WTC11 (cell line): ENCODE results near the gene ZNF174. TPM values are rescaled to one million over a fixed set of nuclear protein-coding genes. Genes with fewer than 3 reads are reported as not detected.
A peak's percentile ranks its signal among the peaks of the same experiment; 100 is the strongest.

Experiments
- ATAC-seq: fragments of 200-7000 bp; cut with Tn5 transposase; 2 replicates; pipeline ENCODE4 v1.10.0; 2021; ENCODE audit warnings: mild to moderate bottlenecking, moderate library complexity
- Bru-seq: library from RNA; stranded (reverse); fragments of 400-500 nt; gene quantifications from one replicate; lab custom pipeline; 2021; lab: Mats Ljungman, UMichigan
- CTCF ChIA-PET: fragments of 300-600 bp; sonication (Branson Sonifier 250); formaldehyde crosslinking; loops from one replicate; lab custom pipeline; 2021; ENCODE audit warnings: antibody characterized with exemption; lab: Charles Lee
- POLR2A ChIA-PET: fragments of 350-600 bp; sonication (Branson Sonifier 250); formaldehyde crosslinking; loops from one replicate; lab custom pipeline; 2021; ENCODE audit warnings: antibody characterized with exemption; lab: Charles Lee
- DNase-seq: peaks from one replicate; pipeline ENCODE4 v3.0.0; 2021; ENCODE audit warnings: low spot score
- H3K27ac Mint-ChIP-seq: 2 replicates; pipeline ENCODE4 v1.8.0; 2021; ENCODE audit warnings: mixed read lengths
- H3K27me3 Mint-ChIP-seq: 2 replicates; pipeline ENCODE4 v1.8.0; 2021; ENCODE audit warnings: low read depth, mild to moderate bottlenecking, moderate library complexity, mixed read lengths
- H3K36me3 Mint-ChIP-seq: 2 replicates; pipeline ENCODE4 v1.8.0; 2021; ENCODE audit warnings: mixed read lengths
- H3K4me1 Mint-ChIP-seq: 2 replicates; pipeline ENCODE4 v1.8.0; 2022; ENCODE audit warnings: mixed read lengths
- H3K4me3 Mint-ChIP-seq: 2 replicates; pipeline ENCODE4 v1.8.0; 2021; ENCODE audit warnings: mild to moderate bottlenecking, moderate library complexity, mixed read lengths
- H3K9me3 Mint-ChIP-seq: 2 replicates; pipeline ENCODE4 v1.8.0; 2021; ENCODE audit warnings: mixed read lengths
- ATF1 ChIP-seq: sonication (generic); formaldehyde crosslinking; IDR thresholded peaks from 2 replicates; pipeline ENCODE4 v1.8.1; 2023; ENCODE audit warnings: mild to moderate bottlenecking, moderate library complexity, missing genetic modification reagents
- GABPB1 ChIP-seq: sonication (generic); formaldehyde crosslinking; IDR thresholded peaks from 2 replicates; pipeline ENCODE4 v1.8.1; 2023; ENCODE audit warnings: mild to moderate bottlenecking, missing genetic modification reagents
- JAZF1 ChIP-seq: fragments of 250-450 bp; sonication (Bioruptor Pico); IDR thresholded peaks from 2 replicates; pipeline ENCODE4 v1.9.0; 2021; ENCODE audit warnings: moderate library complexity, mild to moderate bottlenecking, inconsistent platforms
- MAX ChIP-seq: sonication (generic); formaldehyde crosslinking; IDR thresholded peaks from 2 replicates; pipeline ENCODE4 v1.8.0; 2022; ENCODE audit warnings: mild to moderate bottlenecking, missing genetic modification reagents
- MYBL2 ChIP-seq: sonication (generic); formaldehyde crosslinking; IDR thresholded peaks from 2 replicates; pipeline ENCODE4 v1.8.1; 2023; ENCODE audit warnings: mild to moderate bottlenecking, moderate library complexity, missing genetic modification reagents
- RORB ChIP-seq: fragments of 250-450 bp; sonication (Bioruptor Pico); IDR thresholded peaks from 2 replicates; pipeline ENCODE4 v1.9.0; 2021; ENCODE audit warnings: mild to moderate bottlenecking
- SMAD4 ChIP-seq: sonication (generic); formaldehyde crosslinking; IDR thresholded peaks from 2 replicates; pipeline ENCODE4 v1.8.0; 2022; ENCODE audit warnings: mild to moderate bottlenecking, missing genetic modification reagents
- ZNF138 ChIP-seq: sonication (generic); formaldehyde crosslinking; conservative IDR thresholded peaks from 2 replicates; pipeline ENCODE4 v1.8.1; 2022; ENCODE audit warnings: mild to moderate bottlenecking, moderate library complexity, missing genetic modification reagents
- ZNF232 ChIP-seq: sonication (generic); formaldehyde crosslinking; IDR thresholded peaks from 2 replicates; pipeline ENCODE4 v1.8.0; 2022; ENCODE audit warnings: mild to moderate bottlenecking, missing genetic modification reagents
- ZNF416 ChIP-seq: fragments of 250-450 bp; sonication (Bioruptor Pico); IDR thresholded peaks from 2 replicates; pipeline ENCODE4 v1.9.0; 2021; ENCODE audit warnings: mild to moderate bottlenecking, inconsistent platforms
- long read RNA-seq, 3 experiments: library from RNA in 1 of 3; library from capped mRNA in 1 of 3; library from polyadenylated mRNA in 1 of 3; unstranded in 2 of 3; stranded (forward) in 1 of 3; transcript quantifications; one replicate each; pipeline ENCODE4 v2.0.0, GENCODE V29; 2021
- total RNA-seq: library from RNA; stranded (reverse); gene quantifications from 3 replicates; pipeline ENCODE4 v1.2.3, GENCODE V29; 2021
- TF ChIP-seq, protein P1 (sequence below): fragments of 250-450 bp; sonication (Bioruptor Pico); IDR thresholded peaks from 2 replicates; pipeline ENCODE4 v1.9.0; 2021; ENCODE audit warnings: mild to moderate bottlenecking, borderline replicate concordance
- TF ChIP-seq, protein P2 (sequence below): sonication (generic); formaldehyde crosslinking; IDR thresholded peaks from 2 replicates; pipeline ENCODE4 v1.8.1; 2023; ENCODE audit warnings: mild to moderate bottlenecking, missing genetic modification reagents, borderline replicate concordance
- TF ChIP-seq, protein P3 (sequence below): fragments of 250-450 bp; sonication (Bioruptor Pico); IDR thresholded peaks from 2 replicates; pipeline ENCODE4 v1.9.0; 2021; ENCODE audit warnings: mild to moderate bottlenecking
- TF ChIP-seq, protein P4 (sequence below): sonication (generic); formaldehyde crosslinking; IDR thresholded peaks from 2 replicates; pipeline ENCODE4 v1.8.0; 2023; ENCODE audit warnings: mild to moderate bottlenecking, missing genetic modification reagents
- TF ChIP-seq, protein P5 (sequence below): fragments of 200-600 bp; IDR thresholded peaks from 2 replicates; pipeline ENCODE4 v1.8.0; 2022; ENCODE audit warnings: antibody characterized with exemption
- TF ChIP-seq, protein P6 (sequence below): sonication (generic); formaldehyde crosslinking; IDR thresholded peaks from 2 replicates; pipeline ENCODE4 v1.8.1; 2023; ENCODE audit warnings: mild to moderate bottlenecking, missing genetic modification reagents, moderate library complexity

The ZNF174 gene
- total RNA-seq (11.3 to 13.8 TPM (median 11.7 TPM) in 3 replicates), Bru-seq, nascent RNA (percentile 85 among the genes with signal in this experiment)
- long read RNA-seq, experiment 1, transcript ZNF174-202 (3 exons, 1,557 nt): minor isoform, 11 of 49 reads
- long read RNA-seq, experiment 1, transcript ZNF174-201 (3 exons, 2,260 nt): major isoform, 32 of 49 reads
- long read RNA-seq, experiment 1, partial matches to known transcripts: 1 of 49 reads
- long read RNA-seq, experiment 1, other reads (novel, unspliced or antisense): 1 of 49 reads
- long read RNA-seq, experiment 2, transcript ZNF174-201 (3 exons, 2,260 nt): major isoform, 7 of 11 reads
- long read RNA-seq, experiment 2, partial matches to known transcripts: 0 of 11 reads
- long read RNA-seq, experiment 2, other reads (novel, unspliced or antisense): 2 of 11 reads
- long read RNA-seq, experiment 3, partial matches to known transcripts: 2 of 9 reads
- long read RNA-seq, experiment 3, other reads (novel, unspliced or antisense): 4 of 9 reads

DNA sequence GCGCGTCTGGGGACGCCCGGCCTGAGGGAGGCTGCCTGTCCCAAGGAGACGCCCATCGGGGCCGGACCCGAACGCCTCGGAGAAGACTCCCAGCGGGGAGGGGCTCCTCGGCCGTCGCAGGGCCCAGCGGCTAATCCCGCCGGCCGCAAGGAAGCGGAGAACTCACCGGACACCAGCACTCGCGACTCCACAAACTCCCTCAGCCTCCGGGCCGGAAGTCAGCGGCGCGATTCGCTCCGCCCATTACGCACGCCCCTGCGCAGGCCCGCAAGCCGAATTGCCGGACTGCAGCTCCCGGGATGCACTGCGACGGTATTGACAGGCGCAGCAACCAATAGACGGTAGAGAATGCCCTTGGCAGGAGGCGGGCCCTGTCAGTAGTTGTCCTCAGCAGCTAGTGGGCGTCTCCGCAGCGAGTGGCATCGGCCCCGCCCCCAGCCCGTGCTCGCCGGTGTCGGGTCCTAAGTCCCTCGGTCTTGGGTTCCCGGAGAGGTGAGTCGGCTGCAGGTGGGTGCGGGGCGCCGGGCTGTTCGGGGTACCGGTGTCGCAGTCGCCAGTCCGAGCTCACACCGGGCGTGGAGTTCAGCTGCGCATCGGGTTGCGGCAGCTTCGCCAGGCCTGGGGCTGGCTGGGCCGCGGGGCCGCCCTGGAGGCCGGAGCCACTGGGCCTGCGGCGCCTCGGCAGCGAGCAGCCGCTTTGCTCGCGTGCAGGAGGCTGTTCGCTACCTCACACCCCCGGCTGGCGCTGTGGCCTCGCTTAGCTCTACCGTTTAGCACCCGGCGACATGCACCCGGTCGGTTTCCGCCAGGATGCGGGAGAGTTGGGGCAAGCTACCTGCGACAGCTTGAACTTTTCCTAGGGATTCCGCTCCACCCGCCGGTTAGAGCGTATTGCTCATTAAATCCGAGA is at the start of gene ZNF174, which contains the start of gene ZSCAN32:
Gene ZNF174, plus strand, starts transcription at position 437 of the 910 bp plus-strand sequence. CDS start 790 bp downstream, outside the sequence.
Gene ZSCAN32, minus strand, starts transcription at position 226 of the 910 bp plus-strand sequence. CDS start 3,447 bp downstream, outside the sequence.
- ChIA-PET POLR2A (interaction anchor here (0.6 to 2.1 kb wide), 7 partner anchors 43 to 118 kb away, joined by 3 to 11 read pairs (median 4); partner anchors contain the start of genes CLUAP1, NAA60, TIGD7 and ZNF263), CTCF (interaction anchor here (0.6 to 2.8 kb wide), 13 partner anchors 8 to 227 kb away, joined by 3 to 13 read pairs (median 3); partner anchors contain the start of genes CLUAP1, NAA60 and ZNF597)
- DNase-seq: peak; percentile 99
- ATAC-seq: peak; percentile 99
- Mint-ChIP-seq H3K4me1 (peaks cover 8% of the 10 kb centered on the region), H3K27ac (peak within 1 kb of the TSS; percentile 78; the same call in 1 of the 2 replicates), H3K4me3 (peak within 1 kb of the TSS; percentile 95), H3K27me3 (no peaks in the 10 kb centered on the region), H3K36me3 (peaks cover 52% of the 10 kb centered on the region), H3K9me3 (peaks cover 17% of the 10 kb centered on the region)
- TF ChIP-seq MYBL2 (CRISPR knock-in tag) (peak; percentile 70; the same call in 1 of the 2 replicates), JAZF1 (no peak), ZNF232 (peak; percentile 89; the same call in 1 of the 2 replicates), ZNF138 (CRISPR knock-in tag) (no peak), GABPB1 (CRISPR knock-in tag) (peak; percentile 68), MAX (CRISPR knock-in tag) (peak; percentile 83), RORB (CRISPR knock-in tag) (no peak), ZNF416 (CRISPR knock-in tag) (no peak), ATF1 (CRISPR knock-in tag) (no peak), SMAD4 (CRISPR knock-in tag) (peak; percentile 63; the same call in 1 of the 2 replicates)
- TF ChIP-seq, protein P1, sequence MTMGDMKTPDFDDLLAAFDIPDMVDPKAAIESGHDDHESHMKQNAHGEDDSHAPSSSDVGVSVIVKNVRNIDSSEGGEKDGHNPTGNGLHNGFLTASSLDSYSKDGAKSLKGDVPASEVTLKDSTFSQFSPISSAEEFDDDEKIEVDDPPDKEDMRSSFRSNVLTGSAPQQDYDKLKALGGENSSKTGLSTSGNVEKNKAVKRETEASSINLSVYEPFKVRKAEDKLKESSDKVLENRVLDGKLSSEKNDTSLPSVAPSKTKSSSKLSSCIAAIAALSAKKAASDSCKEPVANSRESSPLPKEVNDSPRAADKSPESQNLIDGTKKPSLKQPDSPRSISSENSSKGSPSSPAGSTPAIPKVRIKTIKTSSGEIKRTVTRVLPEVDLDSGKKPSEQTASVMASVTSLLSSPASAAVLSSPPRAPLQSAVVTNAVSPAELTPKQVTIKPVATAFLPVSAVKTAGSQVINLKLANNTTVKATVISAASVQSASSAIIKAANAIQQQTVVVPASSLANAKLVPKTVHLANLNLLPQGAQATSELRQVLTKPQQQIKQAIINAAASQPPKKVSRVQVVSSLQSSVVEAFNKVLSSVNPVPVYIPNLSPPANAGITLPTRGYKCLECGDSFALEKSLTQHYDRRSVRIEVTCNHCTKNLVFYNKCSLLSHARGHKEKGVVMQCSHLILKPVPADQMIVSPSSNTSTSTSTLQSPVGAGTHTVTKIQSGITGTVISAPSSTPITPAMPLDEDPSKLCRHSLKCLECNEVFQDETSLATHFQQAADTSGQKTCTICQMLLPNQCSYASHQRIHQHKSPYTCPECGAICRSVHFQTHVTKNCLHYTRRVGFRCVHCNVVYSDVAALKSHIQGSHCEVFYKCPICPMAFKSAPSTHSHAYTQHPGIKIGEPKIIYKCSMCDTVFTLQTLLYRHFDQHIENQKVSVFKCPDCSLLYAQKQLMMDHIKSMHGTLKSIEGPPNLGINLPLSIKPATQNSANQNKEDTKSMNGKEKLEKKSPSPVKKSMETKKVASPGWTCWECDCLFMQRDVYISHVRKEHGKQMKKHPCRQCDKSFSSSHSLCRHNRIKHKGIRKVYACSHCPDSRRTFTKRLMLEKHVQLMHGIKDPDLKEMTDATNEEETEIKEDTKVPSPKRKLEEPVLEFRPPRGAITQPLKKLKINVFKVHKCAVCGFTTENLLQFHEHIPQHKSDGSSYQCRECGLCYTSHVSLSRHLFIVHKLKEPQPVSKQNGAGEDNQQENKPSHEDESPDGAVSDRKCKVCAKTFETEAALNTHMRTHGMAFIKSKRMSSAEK (CRISPR knock-in tag): no peak
- TF ChIP-seq, protein P2, sequence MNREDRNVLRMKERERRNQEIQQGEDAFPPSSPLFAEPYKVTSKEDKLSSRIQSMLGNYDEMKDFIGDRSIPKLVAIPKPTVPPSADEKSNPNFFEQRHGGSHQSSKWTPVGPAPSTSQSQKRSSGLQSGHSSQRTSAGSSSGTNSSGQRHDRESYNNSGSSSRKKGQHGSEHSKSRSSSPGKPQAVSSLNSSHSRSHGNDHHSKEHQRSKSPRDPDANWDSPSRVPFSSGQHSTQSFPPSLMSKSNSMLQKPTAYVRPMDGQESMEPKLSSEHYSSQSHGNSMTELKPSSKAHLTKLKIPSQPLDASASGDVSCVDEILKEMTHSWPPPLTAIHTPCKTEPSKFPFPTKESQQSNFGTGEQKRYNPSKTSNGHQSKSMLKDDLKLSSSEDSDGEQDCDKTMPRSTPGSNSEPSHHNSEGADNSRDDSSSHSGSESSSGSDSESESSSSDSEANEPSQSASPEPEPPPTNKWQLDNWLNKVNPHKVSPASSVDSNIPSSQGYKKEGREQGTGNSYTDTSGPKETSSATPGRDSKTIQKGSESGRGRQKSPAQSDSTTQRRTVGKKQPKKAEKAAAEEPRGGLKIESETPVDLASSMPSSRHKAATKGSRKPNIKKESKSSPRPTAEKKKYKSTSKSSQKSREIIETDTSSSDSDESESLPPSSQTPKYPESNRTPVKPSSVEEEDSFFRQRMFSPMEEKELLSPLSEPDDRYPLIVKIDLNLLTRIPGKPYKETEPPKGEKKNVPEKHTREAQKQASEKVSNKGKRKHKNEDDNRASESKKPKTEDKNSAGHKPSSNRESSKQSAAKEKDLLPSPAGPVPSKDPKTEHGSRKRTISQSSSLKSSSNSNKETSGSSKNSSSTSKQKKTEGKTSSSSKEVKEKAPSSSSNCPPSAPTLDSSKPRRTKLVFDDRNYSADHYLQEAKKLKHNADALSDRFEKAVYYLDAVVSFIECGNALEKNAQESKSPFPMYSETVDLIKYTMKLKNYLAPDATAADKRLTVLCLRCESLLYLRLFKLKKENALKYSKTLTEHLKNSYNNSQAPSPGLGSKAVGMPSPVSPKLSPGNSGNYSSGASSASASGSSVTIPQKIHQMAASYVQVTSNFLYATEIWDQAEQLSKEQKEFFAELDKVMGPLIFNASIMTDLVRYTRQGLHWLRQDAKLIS (CRISPR knock-in tag): 0 out of 2 replicates have a peak, but pooled peaks have one; percentile 13
- TF ChIP-seq, protein P3, sequence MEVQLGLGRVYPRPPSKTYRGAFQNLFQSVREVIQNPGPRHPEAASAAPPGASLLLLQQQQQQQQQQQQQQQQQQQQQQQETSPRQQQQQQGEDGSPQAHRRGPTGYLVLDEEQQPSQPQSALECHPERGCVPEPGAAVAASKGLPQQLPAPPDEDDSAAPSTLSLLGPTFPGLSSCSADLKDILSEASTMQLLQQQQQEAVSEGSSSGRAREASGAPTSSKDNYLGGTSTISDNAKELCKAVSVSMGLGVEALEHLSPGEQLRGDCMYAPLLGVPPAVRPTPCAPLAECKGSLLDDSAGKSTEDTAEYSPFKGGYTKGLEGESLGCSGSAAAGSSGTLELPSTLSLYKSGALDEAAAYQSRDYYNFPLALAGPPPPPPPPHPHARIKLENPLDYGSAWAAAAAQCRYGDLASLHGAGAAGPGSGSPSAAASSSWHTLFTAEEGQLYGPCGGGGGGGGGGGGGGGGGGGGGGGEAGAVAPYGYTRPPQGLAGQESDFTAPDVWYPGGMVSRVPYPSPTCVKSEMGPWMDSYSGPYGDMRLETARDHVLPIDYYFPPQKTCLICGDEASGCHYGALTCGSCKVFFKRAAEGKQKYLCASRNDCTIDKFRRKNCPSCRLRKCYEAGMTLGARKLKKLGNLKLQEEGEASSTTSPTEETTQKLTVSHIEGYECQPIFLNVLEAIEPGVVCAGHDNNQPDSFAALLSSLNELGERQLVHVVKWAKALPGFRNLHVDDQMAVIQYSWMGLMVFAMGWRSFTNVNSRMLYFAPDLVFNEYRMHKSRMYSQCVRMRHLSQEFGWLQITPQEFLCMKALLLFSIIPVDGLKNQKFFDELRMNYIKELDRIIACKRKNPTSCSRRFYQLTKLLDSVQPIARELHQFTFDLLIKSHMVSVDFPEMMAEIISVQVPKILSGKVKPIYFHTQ (CRISPR knock-in tag): no peak
- TF ChIP-seq, protein P4, sequence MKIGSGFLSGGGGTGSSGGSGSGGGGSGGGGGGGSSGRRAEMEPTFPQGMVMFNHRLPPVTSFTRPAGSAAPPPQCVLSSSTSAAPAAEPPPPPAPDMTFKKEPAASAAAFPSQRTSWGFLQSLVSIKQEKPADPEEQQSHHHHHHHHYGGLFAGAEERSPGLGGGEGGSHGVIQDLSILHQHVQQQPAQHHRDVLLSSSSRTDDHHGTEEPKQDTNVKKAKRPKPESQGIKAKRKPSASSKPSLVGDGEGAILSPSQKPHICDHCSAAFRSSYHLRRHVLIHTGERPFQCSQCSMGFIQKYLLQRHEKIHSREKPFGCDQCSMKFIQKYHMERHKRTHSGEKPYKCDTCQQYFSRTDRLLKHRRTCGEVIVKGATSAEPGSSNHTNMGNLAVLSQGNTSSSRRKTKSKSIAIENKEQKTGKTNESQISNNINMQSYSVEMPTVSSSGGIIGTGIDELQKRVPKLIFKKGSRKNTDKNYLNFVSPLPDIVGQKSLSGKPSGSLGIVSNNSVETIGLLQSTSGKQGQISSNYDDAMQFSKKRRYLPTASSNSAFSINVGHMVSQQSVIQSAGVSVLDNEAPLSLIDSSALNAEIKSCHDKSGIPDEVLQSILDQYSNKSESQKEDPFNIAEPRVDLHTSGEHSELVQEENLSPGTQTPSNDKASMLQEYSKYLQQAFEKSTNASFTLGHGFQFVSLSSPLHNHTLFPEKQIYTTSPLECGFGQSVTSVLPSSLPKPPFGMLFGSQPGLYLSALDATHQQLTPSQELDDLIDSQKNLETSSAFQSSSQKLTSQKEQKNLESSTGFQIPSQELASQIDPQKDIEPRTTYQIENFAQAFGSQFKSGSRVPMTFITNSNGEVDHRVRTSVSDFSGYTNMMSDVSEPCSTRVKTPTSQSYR (CRISPR knock-in tag): peak; percentile 49; the same call in 1 of the 2 replicates
- TF ChIP-seq, protein P5, sequence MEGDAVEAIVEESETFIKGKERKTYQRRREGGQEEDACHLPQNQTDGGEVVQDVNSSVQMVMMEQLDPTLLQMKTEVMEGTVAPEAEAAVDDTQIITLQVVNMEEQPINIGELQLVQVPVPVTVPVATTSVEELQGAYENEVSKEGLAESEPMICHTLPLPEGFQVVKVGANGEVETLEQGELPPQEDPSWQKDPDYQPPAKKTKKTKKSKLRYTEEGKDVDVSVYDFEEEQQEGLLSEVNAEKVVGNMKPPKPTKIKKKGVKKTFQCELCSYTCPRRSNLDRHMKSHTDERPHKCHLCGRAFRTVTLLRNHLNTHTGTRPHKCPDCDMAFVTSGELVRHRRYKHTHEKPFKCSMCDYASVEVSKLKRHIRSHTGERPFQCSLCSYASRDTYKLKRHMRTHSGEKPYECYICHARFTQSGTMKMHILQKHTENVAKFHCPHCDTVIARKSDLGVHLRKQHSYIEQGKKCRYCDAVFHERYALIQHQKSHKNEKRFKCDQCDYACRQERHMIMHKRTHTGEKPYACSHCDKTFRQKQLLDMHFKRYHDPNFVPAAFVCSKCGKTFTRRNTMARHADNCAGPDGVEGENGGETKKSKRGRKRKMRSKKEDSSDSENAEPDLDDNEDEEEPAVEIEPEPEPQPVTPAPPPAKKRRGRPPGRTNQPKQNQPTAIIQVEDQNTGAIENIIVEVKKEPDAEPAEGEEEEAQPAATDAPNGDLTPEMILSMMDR: no peak
- TF ChIP-seq, protein P6, sequence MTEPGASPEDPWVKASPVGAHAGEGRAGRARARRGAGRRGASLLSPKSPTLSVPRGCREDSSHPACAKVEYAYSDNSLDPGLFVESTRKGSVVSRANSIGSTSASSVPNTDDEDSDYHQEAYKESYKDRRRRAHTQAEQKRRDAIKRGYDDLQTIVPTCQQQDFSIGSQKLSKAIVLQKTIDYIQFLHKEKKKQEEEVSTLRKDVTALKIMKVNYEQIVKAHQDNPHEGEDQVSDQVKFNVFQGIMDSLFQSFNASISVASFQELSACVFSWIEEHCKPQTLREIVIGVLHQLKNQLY (CRISPR knock-in tag): no peak
